ENCODE measurements around the gene SZRD1. TPM values are rescaled to one million over a fixed set of nuclear protein-coding genes. Genes with fewer than 3 reads are reported as not detected.
"Not testable (repeated sequence)": the region's sequence is repeated elsewhere in the genome, so short reads cannot be mapped to it uniquely, and the experiment has no call there.

SZRD1 gene, protein sequence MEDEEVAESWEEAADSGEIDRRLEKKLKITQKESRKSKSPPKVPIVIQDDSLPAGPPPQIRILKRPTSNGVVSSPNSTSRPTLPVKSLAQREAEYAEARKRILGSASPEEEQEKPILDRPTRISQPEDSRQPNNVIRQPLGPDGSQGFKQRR
- 195 and 200 TPM in 2 replicates for total RNA-seq

- peaks cover 34% of the 10 kb centered on the region for H3K4me1 Mint-ChIP-seq
- peak within 1 kb of the TSS; percentile 100 for H3K27ac Mint-ChIP-seq
- H3K4me3 Mint-ChIP-seq, result peak within 1 kb of the TSS; percentile 99
- no peaks in the 10 kb centered on the region for H3K9me3 Mint-ChIP-seq
- H3K27me3 Mint-ChIP-seq, result no peaks in the 10 kb centered on the region
- DNase-seq, result peak; percentile 98
- intact Hi-C loops (cut with micrococcal nuclease), result loop anchor here (2.0 to 10.0 kb wide), 10 partner anchors 14 to 839 kb away; partner anchors contain the start of genes CPLANE2, DNAJC16, FAM131C and FBXO42
- H3K36me3 Mint-ChIP-seq (ENCODE audit: low read depth), result peaks cover 16% of the 10 kb centered on the region
These were observed at the start of gene SZRD1 for GRCh38 chr1:16366722-16367257. TSS of gene SZRD1 (plus strand) at chr1:16367242. CDS start at chr1:16367258, 16 bp downstream.

- Mint-ChIP-seq H3K4me1 (peaks cover 4% of the 10 kb centered on the region), H3K4me3 (no peak overlapping the region), H3K9me3 (no peaks in the 10 kb centered on the region), H3K27ac (no peak overlapping the region), H3K36me3 (ENCODE audit: low read depth) (peaks cover 12% of the 10 kb centered on the region), H3K27me3 (no peaks in the 10 kb centered on the region)
- no peak for DNase-seq
- intact Hi-C loops (cut with micrococcal nuclease), result no loop called here
These were observed 48.5 kb upstream of the SZRD1 start for GRCh38 chr1:16318555-16318954.

GRCh38 chr1:16321176-16321867 is 45.7 kb upstream of the SZRD1 start:
- Mint-ChIP-seq H3K9me3 (no peaks in the 10 kb centered on the region), H3K27ac (no peak overlapping the region), H3K4me1 (peaks cover 6% of the 10 kb centered on the region), H3K4me3 (no peak overlapping the region), H3K36me3 (ENCODE audit: low read depth) (peaks cover 7% of the 10 kb centered on the region), H3K27me3 (no peaks in the 10 kb centered on the region)
- DNase-seq, result no peak
- intact Hi-C loops (cut with micrococcal nuclease), result no loop called here

- H3K4me1 Mint-ChIP-seq, result peaks cover 11% of the 10 kb centered on the region
- intact Hi-C loops (cut with micrococcal nuclease), result no loop called here
- no peak overlapping the region for H3K27ac Mint-ChIP-seq
- peaks cover 10% of the 10 kb centered on the region for H3K36me3 Mint-ChIP-seq (ENCODE audit: low read depth)
- no peaks in the 10 kb centered on the region for H3K27me3 Mint-ChIP-seq
- no peak for DNase-seq
- H3K9me3 Mint-ChIP-seq, result no peaks in the 10 kb centered on the region
- no peak overlapping the region for H3K4me3 Mint-ChIP-seq
These were observed 42.6 kb upstream of the SZRD1 start for GRCh38 chr1:16324456-16324890.

- H3K27ac Mint-ChIP-seq, result no peak overlapping the region
- peaks cover 13% of the 10 kb centered on the region for H3K36me3 Mint-ChIP-seq (ENCODE audit: low read depth)
- intact Hi-C loops (cut with micrococcal nuclease), result no loop called here
- H3K27me3 Mint-ChIP-seq, result no peaks in the 10 kb centered on the region
- no peaks in the 10 kb centered on the region for H3K9me3 Mint-ChIP-seq
- no peak for DNase-seq
- H3K4me1 Mint-ChIP-seq, result peaks cover 7% of the 10 kb centered on the region
- H3K4me3 Mint-ChIP-seq, result no peak overlapping the region
These were observed 40.1 kb upstream of the SZRD1 start for GRCh38 chr1:16326833-16327404.

DNA sequence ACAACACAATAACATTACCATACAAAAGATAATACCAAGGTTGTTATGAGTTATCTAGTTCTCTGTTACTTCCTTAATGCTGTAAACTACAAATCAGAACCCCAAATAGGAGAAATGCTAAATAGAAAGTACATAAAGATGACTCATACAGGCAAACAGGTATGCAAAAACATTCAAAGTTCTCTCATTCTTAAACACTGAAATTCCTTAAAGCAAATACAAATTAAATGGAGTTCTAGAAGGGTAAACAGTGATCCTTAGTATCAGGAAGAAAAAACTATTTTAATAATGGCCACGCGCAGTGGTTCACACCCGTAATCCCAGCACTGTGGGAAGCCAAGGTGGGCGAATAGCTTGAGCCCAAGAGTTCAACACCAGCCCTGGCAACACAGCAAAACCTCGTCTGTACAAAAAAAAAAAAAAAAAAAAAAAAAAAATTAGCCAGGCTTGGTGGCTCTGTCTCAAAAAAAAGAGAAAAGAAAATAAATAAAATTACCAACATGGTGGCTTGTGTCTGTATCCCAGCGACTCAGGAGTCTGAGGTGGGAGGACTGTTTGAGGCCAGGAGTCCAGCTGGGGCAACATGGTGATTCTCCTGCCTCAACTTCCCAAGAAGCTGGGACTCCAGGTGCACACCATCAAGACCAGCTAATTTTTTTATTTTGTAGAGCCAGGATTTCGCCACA is 32.2 kb upstream of the SZRD1 start:
- no peak overlapping the region for H3K27ac Mint-ChIP-seq
- intact Hi-C loops (cut with micrococcal nuclease), result no loop called here
- no peaks in the 10 kb centered on the region for H3K9me3 Mint-ChIP-seq

GRCh38 chr1:16338961-16339360 is 28.1 kb upstream of the SZRD1 start:
- intact Hi-C loops (cut with micrococcal nuclease), result no loop called here
- no peak for DNase-seq
- peaks cover 13% of the 10 kb centered on the region for H3K36me3 Mint-ChIP-seq (ENCODE audit: low read depth)
- H3K27me3 Mint-ChIP-seq, result no peaks in the 10 kb centered on the region
- H3K27ac Mint-ChIP-seq, result no peak overlapping the region
- peaks cover 13% of the 10 kb centered on the region for H3K4me1 Mint-ChIP-seq
- no peaks in the 10 kb centered on the region for H3K9me3 Mint-ChIP-seq
- no peak overlapping the region for H3K4me3 Mint-ChIP-seq

More for the DNA sequence above, 32.2 kb upstream of the SZRD1 start:
- Mint-ChIP-seq H3K36me3 (ENCODE audit: low read depth) (peaks cover 14% of the 10 kb centered on the region), H3K27me3 (no peaks in the 10 kb centered on the region), H3K4me3 (no peak overlapping the region), H3K4me1 (peaks cover 13% of the 10 kb centered on the region)
- no peak for DNase-seq

- Mint-ChIP-seq H3K27me3 (no peaks in the 10 kb centered on the region), H3K4me1 (peaks cover 6% of the 10 kb centered on the region), H3K36me3 (ENCODE audit: low read depth) (peaks cover 9% of the 10 kb centered on the region), H3K27ac (no peak overlapping the region), H3K9me3 (no peaks in the 10 kb centered on the region), H3K4me3 (no peak overlapping the region)
- no peak for DNase-seq
- intact Hi-C loops (cut with micrococcal nuclease), result no loop called here
These were observed 26.4 kb upstream of the SZRD1 start for GRCh38 chr1:16340673-16341072.

- no peak overlapping the region for H3K27ac Mint-ChIP-seq
- no peaks in the 10 kb centered on the region for H3K27me3 Mint-ChIP-seq
- no peak overlapping the region for H3K4me3 Mint-ChIP-seq
- DNase-seq, result no peak
- H3K4me1 Mint-ChIP-seq, result peaks cover 2% of the 10 kb centered on the region
- intact Hi-C loops (cut with micrococcal nuclease), result no loop called here
- no peaks in the 10 kb centered on the region for H3K9me3 Mint-ChIP-seq
- peaks cover 7% of the 10 kb centered on the region for H3K36me3 Mint-ChIP-seq (ENCODE audit: low read depth)
These were observed 24.5 kb upstream of the SZRD1 start for GRCh38 chr1:16342331-16343062.

- H3K4me1 Mint-ChIP-seq; H3K9me3 Mint-ChIP-seq; intact Hi-C loops (cut with micrococcal nuclease); H3K4me3 Mint-ChIP-seq; DNase-seq; H3K27ac Mint-ChIP-seq; H3K27me3 Mint-ChIP-seq; H3K36me3 Mint-ChIP-seq (ENCODE audit: low read depth): not testable (repeated sequence)
These were observed 23.8 kb upstream of the SZRD1 start for GRCh38 chr1:16343276-16343675.

GRCh38 chr1:16348414-16349182 is 18.4 kb upstream of the SZRD1 start:
- intact Hi-C loops (cut with micrococcal nuclease), result no loop called here
- no peaks in the 10 kb centered on the region for H3K9me3 Mint-ChIP-seq
- H3K4me3 Mint-ChIP-seq, result no peak overlapping the region
- H3K4me1 Mint-ChIP-seq, result peaks cover 25% of the 10 kb centered on the region
- H3K36me3 Mint-ChIP-seq (ENCODE audit: low read depth), result peaks cover 3% of the 10 kb centered on the region
- H3K27ac Mint-ChIP-seq, result no peak overlapping the region
- no peaks in the 10 kb centered on the region for H3K27me3 Mint-ChIP-seq
- no peak for DNase-seq

- Mint-ChIP-seq H3K27me3 (no peaks in the 10 kb centered on the region), H3K4me3 (peak overlapping the region; percentile 43), H3K4me1 (peaks cover 25% of the 10 kb centered on the region), H3K9me3 (no peaks in the 10 kb centered on the region), H3K36me3 (ENCODE audit: low read depth) (peaks cover 3% of the 10 kb centered on the region), H3K27ac (no peak overlapping the region)
- DNase-seq, result no peak
- intact Hi-C loops (cut with micrococcal nuclease), result no loop called here
These were observed 17.1 kb upstream of the SZRD1 start for GRCh38 chr1:16349847-16350406.
